Measurements from ENCODE around the gene TRIP10. TPM values are rescaled to one million over a fixed set of nuclear protein-coding genes. Genes with fewer than 3 reads are reported as not detected.

The TRIP10 gene
- polyA plus RNA-seq, 1 donor from 2014 or later, result 0.76 TPM

DNA sequence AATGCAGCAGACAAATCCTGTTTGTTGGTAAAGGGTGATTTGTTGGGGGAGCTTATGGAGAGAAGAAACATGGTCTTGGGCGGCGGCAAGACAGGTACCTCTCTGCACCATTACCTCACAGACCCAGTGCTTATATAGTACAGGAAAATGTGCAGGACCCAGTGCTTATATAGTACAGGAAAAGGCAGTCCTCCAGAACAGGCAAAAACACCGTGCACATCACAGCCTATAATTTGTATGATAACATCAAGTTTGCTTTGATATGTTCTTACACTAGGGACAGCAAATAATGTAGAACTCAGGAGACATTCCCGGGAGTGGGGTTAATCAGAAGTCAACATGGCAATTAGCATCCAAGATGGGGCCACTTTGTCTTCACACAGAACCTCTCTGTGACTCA is 53.9 kb downstream of the TRIP10 start:
- no peak for TF ChIP-seq POLR2AphosphoS5 (IDR thresholded peaks at IDR 0.05)

DNA sequence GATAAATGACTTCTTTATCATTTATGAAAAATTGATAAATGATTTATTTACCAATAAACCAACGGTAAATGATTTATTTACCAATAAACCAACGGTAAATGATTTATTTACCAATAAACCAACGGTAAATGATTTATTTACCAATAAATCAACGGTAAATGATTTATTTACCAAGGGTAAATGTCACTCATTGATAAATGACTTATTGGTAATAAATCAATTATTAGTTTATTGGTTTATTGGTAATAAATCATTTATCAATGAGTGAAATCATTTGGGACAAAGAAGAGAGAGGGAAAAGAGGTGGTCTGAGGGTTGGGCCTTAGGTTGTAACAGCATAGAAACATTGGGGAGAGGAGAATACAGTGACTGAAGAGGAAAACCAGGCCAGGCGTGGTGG is 54.5 kb downstream of the TRIP10 start:
- no peaks in the 10 kb centered on the region for H3K27me3 ChIP-seq (ENCODE audit: insufficient read depth, low read depth, low read length)
- H3K9me2 ChIP-seq (ENCODE audit: insufficient read depth, low read length), result no peaks in the 10 kb centered on the region
- H3K4me3 ChIP-seq (ENCODE audit: low read length), result no peak overlapping the region
- no peak overlapping the region for H3K4me2 ChIP-seq (ENCODE audit: low read length)
- no peak overlapping the region for H2AFZ ChIP-seq (ENCODE audit: low read depth, low read length)
- H3K27ac ChIP-seq (ENCODE audit: low read length), result no peak overlapping the region
- no peaks in the 10 kb centered on the region for H3K36me3 ChIP-seq (ENCODE audit: insufficient read depth, low read length)
- TF ChIP-seq POLR2AphosphoS5 (IDR thresholded peaks at IDR 0.05) (no peak), TAF1 (IDR thresholded peaks at IDR 0.05; ENCODE audit: low read depth) (no peak), EZH2 (IDR thresholded peaks at IDR 0.05; ENCODE audit: borderline replicate concordance, insufficient read depth, low read length, poor library complexity, severe bottlenecking) (no peak), EP300 (conservative IDR thresholded peaks at IDR 0.05; ENCODE audit: poor library complexity, severe bottlenecking) (no peak), MXI1 (conservative IDR thresholded peaks at IDR 0.05; ENCODE audit: poor library complexity, severe bottlenecking) (no peak), RAD21 (conservative IDR thresholded peaks at IDR 0.05) (no peak), SMC3 (conservative IDR thresholded peaks at IDR 0.05; ENCODE audit: poor library complexity) (no peak)
- TF ChIP-seq, protein P1, sequence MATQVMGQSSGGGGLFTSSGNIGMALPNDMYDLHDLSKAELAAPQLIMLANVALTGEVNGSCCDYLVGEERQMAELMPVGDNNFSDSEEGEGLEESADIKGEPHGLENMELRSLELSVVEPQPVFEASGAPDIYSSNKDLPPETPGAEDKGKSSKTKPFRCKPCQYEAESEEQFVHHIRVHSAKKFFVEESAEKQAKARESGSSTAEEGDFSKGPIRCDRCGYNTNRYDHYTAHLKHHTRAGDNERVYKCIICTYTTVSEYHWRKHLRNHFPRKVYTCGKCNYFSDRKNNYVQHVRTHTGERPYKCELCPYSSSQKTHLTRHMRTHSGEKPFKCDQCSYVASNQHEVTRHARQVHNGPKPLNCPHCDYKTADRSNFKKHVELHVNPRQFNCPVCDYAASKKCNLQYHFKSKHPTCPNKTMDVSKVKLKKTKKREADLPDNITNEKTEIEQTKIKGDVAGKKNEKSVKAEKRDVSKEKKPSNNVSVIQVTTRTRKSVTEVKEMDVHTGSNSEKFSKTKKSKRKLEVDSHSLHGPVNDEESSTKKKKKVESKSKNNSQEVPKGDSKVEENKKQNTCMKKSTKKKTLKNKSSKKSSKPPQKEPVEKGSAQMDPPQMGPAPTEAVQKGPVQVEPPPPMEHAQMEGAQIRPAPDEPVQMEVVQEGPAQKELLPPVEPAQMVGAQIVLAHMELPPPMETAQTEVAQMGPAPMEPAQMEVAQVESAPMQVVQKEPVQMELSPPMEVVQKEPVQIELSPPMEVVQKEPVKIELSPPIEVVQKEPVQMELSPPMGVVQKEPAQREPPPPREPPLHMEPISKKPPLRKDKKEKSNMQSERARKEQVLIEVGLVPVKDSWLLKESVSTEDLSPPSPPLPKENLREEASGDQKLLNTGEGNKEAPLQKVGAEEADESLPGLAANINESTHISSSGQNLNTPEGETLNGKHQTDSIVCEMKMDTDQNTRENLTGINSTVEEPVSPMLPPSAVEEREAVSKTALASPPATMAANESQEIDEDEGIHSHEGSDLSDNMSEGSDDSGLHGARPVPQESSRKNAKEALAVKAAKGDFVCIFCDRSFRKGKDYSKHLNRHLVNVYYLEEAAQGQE (IDR thresholded peaks at IDR 0.05; ENCODE audit: borderline replicate concordance), result no peak
- TF ChIP-seq, protein P2, sequence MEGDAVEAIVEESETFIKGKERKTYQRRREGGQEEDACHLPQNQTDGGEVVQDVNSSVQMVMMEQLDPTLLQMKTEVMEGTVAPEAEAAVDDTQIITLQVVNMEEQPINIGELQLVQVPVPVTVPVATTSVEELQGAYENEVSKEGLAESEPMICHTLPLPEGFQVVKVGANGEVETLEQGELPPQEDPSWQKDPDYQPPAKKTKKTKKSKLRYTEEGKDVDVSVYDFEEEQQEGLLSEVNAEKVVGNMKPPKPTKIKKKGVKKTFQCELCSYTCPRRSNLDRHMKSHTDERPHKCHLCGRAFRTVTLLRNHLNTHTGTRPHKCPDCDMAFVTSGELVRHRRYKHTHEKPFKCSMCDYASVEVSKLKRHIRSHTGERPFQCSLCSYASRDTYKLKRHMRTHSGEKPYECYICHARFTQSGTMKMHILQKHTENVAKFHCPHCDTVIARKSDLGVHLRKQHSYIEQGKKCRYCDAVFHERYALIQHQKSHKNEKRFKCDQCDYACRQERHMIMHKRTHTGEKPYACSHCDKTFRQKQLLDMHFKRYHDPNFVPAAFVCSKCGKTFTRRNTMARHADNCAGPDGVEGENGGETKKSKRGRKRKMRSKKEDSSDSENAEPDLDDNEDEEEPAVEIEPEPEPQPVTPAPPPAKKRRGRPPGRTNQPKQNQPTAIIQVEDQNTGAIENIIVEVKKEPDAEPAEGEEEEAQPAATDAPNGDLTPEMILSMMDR (IDR thresholded peaks at IDR 0.05; ENCODE audit: poor library complexity, severe bottlenecking), result no peak
- no peaks in the 10 kb centered on the region for H3F3A ChIP-seq (ENCODE audit: insufficient read depth, low read length, poor library complexity, severe bottlenecking)
- H3K79me2 ChIP-seq (replicated peaks; ENCODE audit: insufficient read depth, low read length), result no peaks in the 10 kb centered on the region
- H4K20me1 ChIP-seq (ENCODE audit: insufficient read depth), result no peaks in the 10 kb centered on the region
- H3K9ac ChIP-seq (ENCODE audit: low read length), result no peak overlapping the region
- H3K9me3 ChIP-seq (ENCODE audit: low read length), result peaks cover 4% of the 10 kb centered on the region

More for the DNA sequence above, 53.9 kb downstream of the TRIP10 start:
- no peak overlapping the region for H2AFZ ChIP-seq (ENCODE audit: low read depth, low read length)
- no peak overlapping the region for H3K4me2 ChIP-seq (ENCODE audit: low read length)
- no peaks in the 10 kb centered on the region for H3K36me3 ChIP-seq (ENCODE audit: insufficient read depth, low read length)
- H3K79me2 ChIP-seq (replicated peaks; ENCODE audit: insufficient read depth, low read length), result no peaks in the 10 kb centered on the region
- H3K4me3 ChIP-seq (ENCODE audit: low read length), result no peak overlapping the region
- H4K20me1 ChIP-seq (ENCODE audit: insufficient read depth), result no peaks in the 10 kb centered on the region
- no peaks in the 10 kb centered on the region for H3K9me2 ChIP-seq (ENCODE audit: insufficient read depth, low read length)
- no peaks in the 10 kb centered on the region for H3F3A ChIP-seq (ENCODE audit: insufficient read depth, low read length, poor library complexity, severe bottlenecking)
- H3K9ac ChIP-seq (ENCODE audit: low read length), result no peak overlapping the region
- H3K27me3 ChIP-seq (ENCODE audit: insufficient read depth, low read depth, low read length), result no peaks in the 10 kb centered on the region
- H3K27ac ChIP-seq (ENCODE audit: low read length), result no peak overlapping the region
- peaks cover 4% of the 10 kb centered on the region for H3K9me3 ChIP-seq (ENCODE audit: low read length)
